Measurements from ENCODE around the gene CIDEA.

CIDEA gene

GRCh38 chr18:12324991-12325725 is 71.0 kb downstream of the CIDEA start:
- no peak for FAIRE-seq

GRCh38 chr18:12325726-12326245 is 71.6 kb downstream of the CIDEA start:
- FAIRE-seq = no peak

- no peak for FAIRE-seq
Measured at GRCh38 chr18:12326711-12327460, 72.7 kb downstream of the CIDEA start.

Data from A204.1 (cell line).